Measurements from ENCODE around the gene DUSP22.

DNA sequence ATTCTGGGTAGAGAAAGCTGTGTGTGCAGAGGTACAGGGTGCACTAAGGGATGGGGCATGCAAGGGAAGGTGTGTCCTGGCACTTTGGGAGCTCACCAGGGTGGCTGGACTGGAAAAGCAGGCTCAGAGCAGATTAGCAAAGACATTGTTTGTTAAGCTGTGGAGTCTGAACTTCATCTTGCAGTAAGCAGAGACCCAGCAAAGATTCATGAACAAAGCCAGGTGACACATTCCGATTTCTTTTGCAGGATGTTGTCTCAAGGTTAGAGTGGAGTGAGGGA, 28.8 kb downstream of the DUSP22 start:
- no peak for TF ChIP-seq EZH2 (IDR thresholded peaks at IDR 0.05; ENCODE audit: low read depth, low read length, severe bottlenecking)
- TF ChIP-seq RAD21 (IDR thresholded peaks at IDR 0.05 in 1 of 2, conservative IDR thresholded peaks at IDR 0.05 in 1 of 2; ENCODE audit: low read depth in 2 of 2, low read length in 2 of 2), result no peak
- TF ChIP-seq, protein P1, sequence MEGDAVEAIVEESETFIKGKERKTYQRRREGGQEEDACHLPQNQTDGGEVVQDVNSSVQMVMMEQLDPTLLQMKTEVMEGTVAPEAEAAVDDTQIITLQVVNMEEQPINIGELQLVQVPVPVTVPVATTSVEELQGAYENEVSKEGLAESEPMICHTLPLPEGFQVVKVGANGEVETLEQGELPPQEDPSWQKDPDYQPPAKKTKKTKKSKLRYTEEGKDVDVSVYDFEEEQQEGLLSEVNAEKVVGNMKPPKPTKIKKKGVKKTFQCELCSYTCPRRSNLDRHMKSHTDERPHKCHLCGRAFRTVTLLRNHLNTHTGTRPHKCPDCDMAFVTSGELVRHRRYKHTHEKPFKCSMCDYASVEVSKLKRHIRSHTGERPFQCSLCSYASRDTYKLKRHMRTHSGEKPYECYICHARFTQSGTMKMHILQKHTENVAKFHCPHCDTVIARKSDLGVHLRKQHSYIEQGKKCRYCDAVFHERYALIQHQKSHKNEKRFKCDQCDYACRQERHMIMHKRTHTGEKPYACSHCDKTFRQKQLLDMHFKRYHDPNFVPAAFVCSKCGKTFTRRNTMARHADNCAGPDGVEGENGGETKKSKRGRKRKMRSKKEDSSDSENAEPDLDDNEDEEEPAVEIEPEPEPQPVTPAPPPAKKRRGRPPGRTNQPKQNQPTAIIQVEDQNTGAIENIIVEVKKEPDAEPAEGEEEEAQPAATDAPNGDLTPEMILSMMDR (IDR thresholded peaks at IDR 0.05; ENCODE audit: control extremely low read depth in 1 of 3, insufficient read depth in 1 of 3, low read depth in 1 of 3, low read length in 3 of 3), result no peak
- TF ChIP-seq SIN3A (conservative IDR thresholded peaks at IDR 0.05 in 1 of 2, IDR thresholded peaks at IDR 0.05 in 1 of 2; ENCODE audit: low read depth in 1 of 2, low read length in 2 of 2), result no peak
- no peak for TF ChIP-seq POLR2A (IDR thresholded peaks at IDR 0.05; ENCODE audit: control extremely low read depth in 1 of 2, low read depth in 2 of 2, low read length in 2 of 2)
- TF ChIP-seq ZNF274 (IDR thresholded peaks at IDR 0.05; ENCODE audit: borderline replicate concordance, extremely low read depth, low read length), result no peak
- TF ChIP-seq, protein P2, sequence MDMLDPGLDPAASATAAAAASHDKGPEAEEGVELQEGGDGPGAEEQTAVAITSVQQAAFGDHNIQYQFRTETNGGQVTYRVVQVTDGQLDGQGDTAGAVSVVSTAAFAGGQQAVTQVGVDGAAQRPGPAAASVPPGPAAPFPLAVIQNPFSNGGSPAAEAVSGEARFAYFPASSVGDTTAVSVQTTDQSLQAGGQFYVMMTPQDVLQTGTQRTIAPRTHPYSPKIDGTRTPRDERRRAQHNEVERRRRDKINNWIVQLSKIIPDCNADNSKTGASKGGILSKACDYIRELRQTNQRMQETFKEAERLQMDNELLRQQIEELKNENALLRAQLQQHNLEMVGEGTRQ (IDR thresholded peaks at IDR 0.05; ENCODE audit: low read length), result no peak
- no peak for TF ChIP-seq TAF1 (IDR thresholded peaks at IDR 0.05; ENCODE audit: low read depth, low read length)
- no peak for TF ChIP-seq CREB1 (IDR thresholded peaks at IDR 0.05)
- TF ChIP-seq GTF2F1 (IDR thresholded peaks at IDR 0.05; ENCODE audit: borderline replicate concordance, low read depth, low read length), result no peak
